G401.6 (cell line): ENCODE measurements around the gene RPF1.
"Not testable (repeated sequence)": the region's sequence is repeated elsewhere in the genome, so short reads cannot be mapped to it uniquely, and the experiment has no call there.

Source experiments
- FAIRE-seq: peaks from 2 replicates; lab custom pipeline; 2012; peaks lifted over from hg19 to GRCh38; lab: Jason Lieb, UNC

RPF1 gene

GRCh38 chr1:84478876-84479868, at the start of gene RPF1:
RPF1 (plus strand) TSS chr1:84479266; CDS start chr1:84479282, 16 bp downstream.
- peak; percentile 71 for FAIRE-seq

GRCh38 chr1:84430546-84430945, 48.5 kb upstream of the RPF1 start:
- FAIRE-seq = no peak

GRCh38 chr1:84433258-84434080, 45.6 kb upstream of the RPF1 start:
- FAIRE-seq = peak; percentile 66

- no peak for FAIRE-seq
Measured at GRCh38 chr1:84434081-84434769, 44.8 kb upstream of the RPF1 start.

- FAIRE-seq = no peak
Measured at GRCh38 chr1:84434801-84435549, 44.1 kb upstream of the RPF1 start.

- FAIRE-seq = no peak
Measured at GRCh38 chr1:84436876-84437655, 42.0 kb upstream of the RPF1 start.

GRCh38 chr1:84442256-84442655, 36.8 kb upstream of the RPF1 start:
- FAIRE-seq = no peak

- not testable (repeated sequence) for FAIRE-seq
Measured at GRCh38 chr1:84442747-84443646, 36.1 kb upstream of the RPF1 start.

- FAIRE-seq = not testable (repeated sequence)
Measured at GRCh38 chr1:84448704-84449103, 30.4 kb upstream of the RPF1 start.

GRCh38 chr1:84450910-84451309, 28.2 kb upstream of the RPF1 start:
- FAIRE-seq = no peak

- no peak for FAIRE-seq
Measured at GRCh38 chr1:84452436-84452835, 26.6 kb upstream of the RPF1 start.

GRCh38 chr1:84462118-84462517, 16.9 kb upstream of the RPF1 start:
- no peak for FAIRE-seq

GRCh38 chr1:84467298-84467697, 11.8 kb upstream of the RPF1 start:
- FAIRE-seq = no peak

GRCh38 chr1:84476225-84476624, 2.8 kb upstream of the RPF1 start:
- FAIRE-seq = no peak

- FAIRE-seq = no peak
Measured at GRCh38 chr1:84479998-84480397, 932 bp downstream of the RPF1 start.

GRCh38 chr1:84480650-84481049, 1.6 kb downstream of the RPF1 start:
- FAIRE-seq = no peak

GRCh38 chr1:84481317-84481716, 2.3 kb downstream of the RPF1 start:
- no peak for FAIRE-seq

- FAIRE-seq = no peak
Measured at GRCh38 chr1:84488107-84488506, 9.0 kb downstream of the RPF1 start.

GRCh38 chr1:84489766-84490165, 10.7 kb downstream of the RPF1 start:
- no peak for FAIRE-seq

- FAIRE-seq = no peak
Measured at GRCh38 chr1:84492726-84493125, 13.7 kb downstream of the RPF1 start.
